SK-N-SH treated with all-trans-retinoic acid at 6 μM for 48 hours (cell line): Measurements from ENCODE around the gene SCAF1.

ENCODE experiments used
- ATAC-seq: fragments of 200-7000 bp; cut with Tn5 transposase; 3 replicates; pipeline ENCODE4 v1.9.1; 2020; ENCODE audit warnings: mild to moderate bottlenecking, moderate library complexity
- ARNTL ChIP-seq: fragments of 450-650 bp; formaldehyde crosslinking; IDR thresholded peaks from 2 replicates; pipeline ENCODE4 v1.5.0; 2020; ENCODE audit warnings: low read depth, mild to moderate bottlenecking, moderate library complexity, borderline replicate concordance
- BACH2 ChIP-seq: fragments of 250-450 bp; sonication (Bioruptor Pico); IDR thresholded peaks from 2 replicates; pipeline ENCODE4 v1.9.0; 2021; ENCODE audit warnings: mild to moderate bottlenecking, borderline replicate concordance
- CSDC2 ChIP-seq: fragments of 250-450 bp; sonication (Bioruptor Pico); IDR thresholded peaks from 2 replicates; pipeline ENCODE4 v1.5.0; 2020; ENCODE audit warnings: mild to moderate bottlenecking, moderate library complexity
- GLIS3 ChIP-seq: fragments of 250-450 bp; sonication (Bioruptor Pico); IDR thresholded peaks from 2 replicates; pipeline ENCODE4 v1.5.0; 2020; ENCODE audit warnings: mild to moderate bottlenecking, moderate library complexity
- ISL1 ChIP-seq: fragments of 250-450 bp; sonication (Bioruptor Pico); IDR thresholded peaks from 2 replicates; pipeline ENCODE4 v2.1.2; 2022; ENCODE audit warnings: mild to moderate bottlenecking, moderate library complexity
- TCF4 ChIP-seq: fragments of 250-450 bp; sonication (Bioruptor Pico); IDR thresholded peaks from 2 replicates; pipeline ENCODE4 v1.8.0; 2021; ENCODE audit warnings: mild to moderate bottlenecking, moderate library complexity, borderline replicate concordance
- TOX ChIP-seq: fragments of 250-450 bp; sonication (Bioruptor Pico); IDR thresholded peaks from 2 replicates; pipeline ENCODE4 v1.8.0; 2021; ENCODE audit warnings: mild to moderate bottlenecking, moderate library complexity, borderline replicate concordance
- ZC3H10 ChIP-seq: fragments of 250-450 bp; sonication (Bioruptor Pico); IDR thresholded peaks from 2 replicates; pipeline ENCODE4 v1.5.1; 2021; ENCODE audit warnings: mild to moderate bottlenecking, moderate library complexity
- ZNF70 ChIP-seq: fragments of 450-650 bp; formaldehyde crosslinking; IDR thresholded peaks from 2 replicates; pipeline ENCODE4 v1.5.0; 2020; ENCODE audit warnings: mild to moderate bottlenecking, moderate library complexity
- TF ChIP-seq, protein P1 (sequence below): fragments of 250-450 bp; sonication (Bioruptor Pico); IDR thresholded peaks from 2 replicates; pipeline ENCODE4 v1.8.0; 2020; ENCODE audit warnings: mild to moderate bottlenecking, moderate library complexity, borderline replicate concordance
- TF ChIP-seq, protein P2 (sequence below): fragments of 250-450 bp; sonication (Bioruptor Pico); IDR thresholded peaks from 2 replicates; pipeline ENCODE4 v1.5.1; 2021; ENCODE audit warnings: mild to moderate bottlenecking, moderate library complexity
- TF ChIP-seq, protein P3 (sequence below): fragments of 250-450 bp; sonication (Bioruptor Pico); IDR thresholded peaks from 2 replicates; pipeline ENCODE4 v1.8.0; 2021; ENCODE audit warnings: low read depth, mild to moderate bottlenecking, moderate library complexity, borderline replicate concordance
- TF ChIP-seq, protein P4 (sequence below): fragments of 250-450 bp; sonication (Bioruptor Pico); IDR thresholded peaks from 2 replicates; pipeline ENCODE4 v1.5.0; 2020; ENCODE audit warnings: mild to moderate bottlenecking, moderate library complexity

Gene SCAF1

DNA sequence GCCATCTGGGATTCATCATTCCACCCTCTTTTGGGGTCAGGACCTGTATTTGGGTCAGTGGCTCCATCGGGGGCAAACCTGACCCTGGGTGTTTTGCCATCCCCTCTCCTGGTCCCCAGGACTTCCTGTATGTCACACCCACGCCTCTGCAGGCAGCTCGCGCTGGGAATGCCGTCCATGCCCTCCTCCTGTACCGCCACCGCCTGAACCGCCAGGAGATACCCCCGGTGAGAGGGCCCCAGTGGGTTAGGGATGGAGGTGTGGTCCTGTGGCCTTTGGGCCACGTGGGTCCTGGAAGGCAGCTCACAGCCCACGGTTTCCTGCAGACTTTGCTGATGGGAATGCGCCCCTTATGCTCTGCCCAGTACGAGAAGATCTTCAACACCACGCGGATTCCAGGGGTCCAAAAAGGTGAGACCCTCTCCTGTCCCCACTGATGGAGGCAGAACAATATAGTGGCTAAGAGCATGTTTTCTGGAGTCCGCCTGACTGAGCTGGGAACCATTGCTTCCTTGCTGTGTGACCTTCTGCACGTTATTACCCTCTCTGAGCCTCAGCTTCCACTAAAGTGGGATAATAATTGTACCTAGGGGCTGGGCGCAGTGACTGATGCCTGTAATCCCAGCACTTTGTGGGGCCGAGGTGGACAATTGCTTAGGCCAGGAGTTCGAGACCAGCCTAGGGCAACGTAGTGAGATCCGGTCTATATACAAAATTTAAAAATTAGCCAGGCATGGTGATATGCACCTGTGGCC, 63.1 kb downstream of the SCAF1 start:
- no peak for ATAC-seq
- TF ChIP-seq ZC3H10 (CRISPR knock-in tag) (no peak), CSDC2 (no peak), ZNF70 (no peak), ISL1 (CRISPR knock-in tag) (no peak), ARNTL (CRISPR knock-in tag) (no peak), TCF4 (CRISPR knock-in tag) (no peak), TOX (CRISPR knock-in tag) (no peak), BACH2 (CRISPR knock-in tag) (no peak)
- TF ChIP-seq, protein P1, sequence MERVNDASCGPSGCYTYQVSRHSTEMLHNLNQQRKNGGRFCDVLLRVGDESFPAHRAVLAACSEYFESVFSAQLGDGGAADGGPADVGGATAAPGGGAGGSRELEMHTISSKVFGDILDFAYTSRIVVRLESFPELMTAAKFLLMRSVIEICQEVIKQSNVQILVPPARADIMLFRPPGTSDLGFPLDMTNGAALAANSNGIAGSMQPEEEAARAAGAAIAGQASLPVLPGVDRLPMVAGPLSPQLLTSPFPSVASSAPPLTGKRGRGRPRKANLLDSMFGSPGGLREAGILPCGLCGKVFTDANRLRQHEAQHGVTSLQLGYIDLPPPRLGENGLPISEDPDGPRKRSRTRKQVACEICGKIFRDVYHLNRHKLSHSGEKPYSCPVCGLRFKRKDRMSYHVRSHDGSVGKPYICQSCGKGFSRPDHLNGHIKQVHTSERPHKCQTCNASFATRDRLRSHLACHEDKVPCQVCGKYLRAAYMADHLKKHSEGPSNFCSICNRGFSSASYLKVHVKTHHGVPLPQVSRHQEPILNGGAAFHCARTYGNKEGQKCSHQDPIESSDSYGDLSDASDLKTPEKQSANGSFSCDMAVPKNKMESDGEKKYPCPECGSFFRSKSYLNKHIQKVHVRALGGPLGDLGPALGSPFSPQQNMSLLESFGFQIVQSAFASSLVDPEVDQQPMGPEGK (CRISPR knock-in tag) = no peak
- TF ChIP-seq, protein P2, sequence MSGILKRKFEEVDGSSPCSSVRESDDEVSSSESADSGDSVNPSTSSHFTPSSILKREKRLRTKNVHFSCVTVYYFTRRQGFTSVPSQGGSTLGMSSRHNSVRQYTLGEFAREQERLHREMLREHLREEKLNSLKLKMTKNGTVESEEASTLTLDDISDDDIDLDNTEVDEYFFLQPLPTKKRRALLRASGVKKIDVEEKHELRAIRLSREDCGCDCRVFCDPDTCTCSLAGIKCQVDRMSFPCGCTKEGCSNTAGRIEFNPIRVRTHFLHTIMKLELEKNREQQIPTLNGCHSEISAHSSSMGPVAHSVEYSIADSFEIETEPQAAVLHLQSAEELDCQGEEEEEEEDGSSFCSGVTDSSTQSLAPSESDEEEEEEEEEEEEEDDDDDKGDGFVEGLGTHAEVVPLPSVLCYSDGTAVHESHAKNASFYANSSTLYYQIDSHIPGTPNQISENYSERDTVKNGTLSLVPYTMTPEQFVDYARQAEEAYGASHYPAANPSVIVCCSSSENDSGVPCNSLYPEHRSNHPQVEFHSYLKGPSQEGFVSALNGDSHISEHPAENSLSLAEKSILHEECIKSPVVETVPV (CRISPR knock-in tag) = no peak
- TF ChIP-seq, protein P3, sequence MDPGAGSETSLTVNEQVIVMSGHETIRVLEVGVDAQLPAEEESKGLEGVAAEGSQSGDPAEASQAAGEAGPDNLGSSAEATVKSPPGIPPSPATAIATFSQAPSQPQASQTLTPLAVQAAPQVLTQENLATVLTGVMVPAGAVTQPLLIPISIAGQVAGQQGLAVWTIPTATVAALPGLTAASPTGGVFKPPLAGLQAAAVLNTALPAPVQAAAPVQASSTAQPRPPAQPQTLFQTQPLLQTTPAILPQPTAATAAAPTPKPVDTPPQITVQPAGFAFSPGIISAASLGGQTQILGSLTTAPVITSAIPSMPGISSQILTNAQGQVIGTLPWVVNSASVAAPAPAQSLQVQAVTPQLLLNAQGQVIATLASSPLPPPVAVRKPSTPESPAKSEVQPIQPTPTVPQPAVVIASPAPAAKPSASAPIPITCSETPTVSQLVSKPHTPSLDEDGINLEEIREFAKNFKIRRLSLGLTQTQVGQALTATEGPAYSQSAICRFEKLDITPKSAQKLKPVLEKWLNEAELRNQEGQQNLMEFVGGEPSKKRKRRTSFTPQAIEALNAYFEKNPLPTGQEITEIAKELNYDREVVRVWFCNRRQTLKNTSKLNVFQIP (CRISPR knock-in tag) = no peak
- TF ChIP-seq, protein P4, sequence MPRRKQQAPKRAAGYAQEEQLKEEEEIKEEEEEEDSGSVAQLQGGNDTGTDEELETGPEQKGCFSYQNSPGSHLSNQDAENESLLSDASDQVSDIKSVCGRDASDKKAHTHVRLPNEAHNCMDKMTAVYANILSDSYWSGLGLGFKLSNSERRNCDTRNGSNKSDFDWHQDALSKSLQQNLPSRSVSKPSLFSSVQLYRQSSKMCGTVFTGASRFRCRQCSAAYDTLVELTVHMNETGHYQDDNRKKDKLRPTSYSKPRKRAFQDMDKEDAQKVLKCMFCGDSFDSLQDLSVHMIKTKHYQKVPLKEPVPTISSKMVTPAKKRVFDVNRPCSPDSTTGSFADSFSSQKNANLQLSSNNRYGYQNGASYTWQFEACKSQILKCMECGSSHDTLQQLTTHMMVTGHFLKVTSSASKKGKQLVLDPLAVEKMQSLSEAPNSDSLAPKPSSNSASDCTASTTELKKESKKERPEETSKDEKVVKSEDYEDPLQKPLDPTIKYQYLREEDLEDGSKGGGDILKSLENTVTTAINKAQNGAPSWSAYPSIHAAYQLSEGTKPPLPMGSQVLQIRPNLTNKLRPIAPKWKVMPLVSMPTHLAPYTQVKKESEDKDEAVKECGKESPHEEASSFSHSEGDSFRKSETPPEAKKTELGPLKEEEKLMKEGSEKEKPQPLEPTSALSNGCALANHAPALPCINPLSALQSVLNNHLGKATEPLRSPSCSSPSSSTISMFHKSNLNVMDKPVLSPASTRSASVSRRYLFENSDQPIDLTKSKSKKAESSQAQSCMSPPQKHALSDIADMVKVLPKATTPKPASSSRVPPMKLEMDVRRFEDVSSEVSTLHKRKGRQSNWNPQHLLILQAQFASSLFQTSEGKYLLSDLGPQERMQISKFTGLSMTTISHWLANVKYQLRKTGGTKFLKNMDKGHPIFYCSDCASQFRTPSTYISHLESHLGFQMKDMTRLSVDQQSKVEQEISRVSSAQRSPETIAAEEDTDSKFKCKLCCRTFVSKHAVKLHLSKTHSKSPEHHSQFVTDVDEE (CRISPR knock-in tag) = no peak

DNA sequence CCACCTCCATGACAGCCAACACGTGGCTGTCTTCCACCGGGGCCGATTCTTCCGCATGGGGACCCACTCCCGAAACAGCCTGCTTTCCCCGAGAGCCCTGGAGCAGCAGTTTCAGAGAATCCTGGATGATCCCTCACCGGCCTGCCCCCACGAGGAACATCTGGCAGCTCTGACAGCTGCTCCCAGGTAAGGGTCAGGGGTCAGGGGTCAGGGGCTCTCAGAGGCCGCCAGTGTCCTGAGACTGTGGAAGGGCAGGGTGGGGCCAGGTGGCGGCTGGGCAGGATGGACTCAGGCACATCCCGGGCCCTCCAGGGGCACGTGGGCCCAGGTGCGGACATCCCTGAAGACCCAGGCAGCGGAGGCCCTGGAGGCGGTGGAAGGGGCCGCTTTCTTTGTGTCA, 63.9 kb downstream of the SCAF1 start:
- no peak for ATAC-seq
- TF ChIP-seq ARNTL (CRISPR knock-in tag) (no peak), GLIS3 (no peak), ZNF70 (no peak), CSDC2 (no peak), TCF4 (CRISPR knock-in tag) (no peak)
- TF ChIP-seq, protein P4 (CRISPR knock-in tag) = no peak
- TF ChIP-seq, protein P2 (CRISPR knock-in tag) = no peak
- TF ChIP-seq, protein P1 (CRISPR knock-in tag) = no peak
